SK-N-MC (cell line): ENCODE measurements around the gene PDE1C.

Experiments
- EZH2 ChIP-seq: fragments of 200-600 bp; sonication (generic); IDR thresholded peaks from one replicate; pipeline ENCODE4 v1.6.1; 2017; ENCODE audit warnings: antibody characterized with exemption
- POLR2AphosphoS5 ChIP-seq: IDR thresholded peaks from 2 replicates; pipeline ENCODE4 v1.6.1; 2012; ENCODE audit warnings: mild to moderate bottlenecking, low read depth, low read length, borderline replicate concordance

- TF ChIP-seq POLR2AphosphoS5 (no peak), EZH2 (no peak)
These were observed 219.6 kb downstream of the PDE1C start for GRCh38 chr7:31850601-31851000.
